Measurements from ENCODE around the gene GPR119.
"Not testable (repeated sequence)": the region's sequence is repeated elsewhere in the genome, so short reads cannot be mapped to it uniquely, and the experiment has no call there.

Gene GPR119

DNA sequence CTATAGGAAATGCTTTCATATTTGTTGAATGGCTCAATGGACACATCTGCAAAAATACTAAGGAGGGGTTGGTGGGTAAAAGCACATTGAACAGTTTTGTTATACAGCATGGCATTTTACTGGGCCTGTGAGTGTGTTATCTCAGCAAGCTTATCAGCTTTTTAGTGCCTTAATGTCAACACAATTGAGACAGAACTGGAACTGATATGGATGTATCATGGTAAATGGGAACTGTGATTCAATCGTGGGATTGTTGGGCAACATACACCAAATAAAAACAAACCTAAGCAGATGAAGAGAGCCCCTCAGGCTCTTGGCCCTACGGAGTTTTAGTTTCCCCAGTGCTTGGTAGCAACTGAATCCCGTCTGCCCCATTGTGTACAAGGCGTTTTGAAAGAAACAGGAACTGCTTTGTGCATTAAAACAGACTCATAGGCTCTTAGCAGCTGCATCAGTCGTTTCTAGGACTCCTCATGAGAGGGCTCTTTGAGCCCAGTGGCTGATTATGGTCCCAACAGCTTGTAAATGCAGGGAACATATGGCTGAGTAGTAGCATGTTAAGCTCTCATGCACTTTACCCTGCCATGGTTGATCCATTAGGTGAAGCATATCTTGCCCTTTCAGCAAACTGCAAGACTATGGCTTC lies 7.3 kb downstream of the GPR119 start:
- TF ChIP-seq, protein P1, sequence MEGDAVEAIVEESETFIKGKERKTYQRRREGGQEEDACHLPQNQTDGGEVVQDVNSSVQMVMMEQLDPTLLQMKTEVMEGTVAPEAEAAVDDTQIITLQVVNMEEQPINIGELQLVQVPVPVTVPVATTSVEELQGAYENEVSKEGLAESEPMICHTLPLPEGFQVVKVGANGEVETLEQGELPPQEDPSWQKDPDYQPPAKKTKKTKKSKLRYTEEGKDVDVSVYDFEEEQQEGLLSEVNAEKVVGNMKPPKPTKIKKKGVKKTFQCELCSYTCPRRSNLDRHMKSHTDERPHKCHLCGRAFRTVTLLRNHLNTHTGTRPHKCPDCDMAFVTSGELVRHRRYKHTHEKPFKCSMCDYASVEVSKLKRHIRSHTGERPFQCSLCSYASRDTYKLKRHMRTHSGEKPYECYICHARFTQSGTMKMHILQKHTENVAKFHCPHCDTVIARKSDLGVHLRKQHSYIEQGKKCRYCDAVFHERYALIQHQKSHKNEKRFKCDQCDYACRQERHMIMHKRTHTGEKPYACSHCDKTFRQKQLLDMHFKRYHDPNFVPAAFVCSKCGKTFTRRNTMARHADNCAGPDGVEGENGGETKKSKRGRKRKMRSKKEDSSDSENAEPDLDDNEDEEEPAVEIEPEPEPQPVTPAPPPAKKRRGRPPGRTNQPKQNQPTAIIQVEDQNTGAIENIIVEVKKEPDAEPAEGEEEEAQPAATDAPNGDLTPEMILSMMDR (IDR thresholded peaks at IDR 0.05): no peak
- TF ChIP-seq ZFX (IDR thresholded peaks at IDR 0.05; ENCODE audit: borderline replicate concordance): no peak
- H3K27ac ChIP-seq: no peak overlapping the region

- no peak for TF ChIP-seq ZFX (IDR thresholded peaks at IDR 0.05; ENCODE audit: borderline replicate concordance)
- TF ChIP-seq, protein P1 (IDR thresholded peaks at IDR 0.05): no peak
- no peak overlapping the region for H3K27ac ChIP-seq
Observed at GRCh38 chrX:130376077-130376476, 9.4 kb downstream of the GPR119 start.

- not testable (repeated sequence) for H3K27ac ChIP-seq
Observed at GRCh38 chrX:130352050-130352449, 33.4 kb downstream of the GPR119 start.

- TF ChIP-seq, protein P1 (IDR thresholded peaks at IDR 0.05): no peak
- TF ChIP-seq ZFX (IDR thresholded peaks at IDR 0.05; ENCODE audit: borderline replicate concordance): no peak
- no peak overlapping the region for H3K27ac ChIP-seq
Observed at GRCh38 chrX:130351567-130351966, 33.9 kb downstream of the GPR119 start.

- TF ChIP-seq, protein P1 (IDR thresholded peaks at IDR 0.05): no peak
- TF ChIP-seq ZFX (IDR thresholded peaks at IDR 0.05; ENCODE audit: borderline replicate concordance): no peak
- no peak overlapping the region for H3K27ac ChIP-seq
Observed at GRCh38 chrX:130347321-130347720, 38.2 kb downstream of the GPR119 start.

DNA sequence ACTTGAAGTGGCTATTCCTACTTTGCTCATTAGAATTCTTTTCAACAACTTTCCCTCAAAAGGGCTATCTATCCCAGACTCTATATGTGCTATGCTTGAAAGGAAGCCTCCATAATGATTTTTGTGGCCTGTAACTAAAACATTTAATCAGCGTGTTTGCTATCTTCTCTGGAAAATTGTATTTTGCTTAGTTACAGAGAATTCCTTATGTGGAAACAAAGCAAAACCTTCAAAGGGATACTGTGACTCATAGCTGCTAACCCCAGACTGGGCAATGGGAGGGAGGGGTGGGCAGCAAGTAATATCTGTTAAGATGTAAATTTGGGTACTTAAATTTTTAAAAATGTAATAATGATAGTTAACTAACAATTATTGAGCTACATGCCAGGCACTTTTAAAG lies 42.1 kb downstream of the GPR119 start:
- no peak for TF ChIP-seq ZFX (IDR thresholded peaks at IDR 0.05; ENCODE audit: borderline replicate concordance)
- TF ChIP-seq, protein P1 (IDR thresholded peaks at IDR 0.05): no peak
- no peak overlapping the region for H3K27ac ChIP-seq

DNA sequence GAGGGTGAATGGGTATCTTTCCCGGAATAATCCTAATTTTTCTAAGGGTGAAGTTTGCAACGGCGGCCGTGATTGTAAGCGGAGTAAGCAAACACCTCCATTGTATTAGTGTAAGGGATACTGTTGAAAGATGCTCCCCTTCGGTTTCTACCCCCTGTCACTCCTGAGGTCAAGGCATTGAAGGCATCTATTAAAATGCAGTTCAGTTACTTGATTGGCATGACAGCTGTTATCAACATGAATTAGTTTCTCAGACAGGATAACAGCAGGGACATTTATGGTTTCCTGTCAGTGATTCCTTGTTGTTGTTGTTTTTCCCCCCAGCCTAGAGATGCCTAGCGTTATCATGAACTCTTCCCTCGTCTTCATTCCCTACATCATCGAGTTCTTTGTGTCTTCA lies 45.2 kb downstream of the GPR119 start:
- peak overlapping the region; percentile 29; the same call in 1 of the 2 replicates for H3K27ac ChIP-seq

More for the DNA sequence above, 45.2 kb downstream of the GPR119 start:
- TF ChIP-seq, protein P1 (IDR thresholded peaks at IDR 0.05): no peak
- TF ChIP-seq ZFX (IDR thresholded peaks at IDR 0.05; ENCODE audit: borderline replicate concordance): no peak

Measured in 22Rv1 (cell line).